Lower lobe of right lung (tissue), 2 donors: Measurements from ENCODE around the gene GHR. TPM values are rescaled to one million over a fixed set of nuclear protein-coding genes. Genes with fewer than 3 reads are reported as not detected.
A peak's percentile ranks its signal among the peaks of the same experiment; 100 is the strongest.

ENCODE experiments used
- ATAC-seq, 2 donors: fragments of 200-7000 bp; cut with Tn5 transposase; one replicate each; pipeline ENCODE4 v1.9.1; 2020 to 2022; ENCODE audit warnings: mild to moderate bottlenecking in 2 of 2, moderate library complexity in 2 of 2
- DNase-seq: peaks from one replicate; pipeline ENCODE4 v3.0.0-alpha.2; 2020
- H3K27ac ChIP-seq: fragments of 200-600 bp; one replicate; pipeline ENCODE4 v1.8.0; 2022
- H3K27me3 ChIP-seq: fragments of 200-600 bp; one replicate; pipeline ENCODE4 v1.8.0; 2022; ENCODE audit warnings: low read depth
- H3K36me3 ChIP-seq: fragments of 200-600 bp; one replicate; pipeline ENCODE4 v1.8.0; 2022; ENCODE audit warnings: mild to moderate bottlenecking
- H3K4me1 ChIP-seq: fragments of 200-600 bp; one replicate; pipeline ENCODE4 v1.8.0; 2022
- H3K4me3 ChIP-seq: fragments of 200-600 bp; one replicate; pipeline ENCODE4 v1.8.0; 2022; ENCODE audit warnings: mild to moderate bottlenecking
- H3K9me3 ChIP-seq: fragments of 200-600 bp; one replicate; pipeline ENCODE4 v1.8.0; 2022
- CTCF ChIP-seq: fragments of 200-600 bp; IDR thresholded peaks from one replicate; pipeline ENCODE4 v1.8.0; 2022; ENCODE audit warnings: antibody characterized with exemption, mild to moderate bottlenecking
- intact Hi-C: fragments of 100-400 bp; cut with DNase I; formaldehyde crosslinking; loops from one replicate; pipeline ENCODE4 v1.11.0; 2022
- total RNA-seq: library from RNA; stranded (reverse); fragmentation: NEBNext Ultra II Directional; extraction: Animal tissue kit (Norgen Biotek cat#: 25700); gene quantifications from one replicate; pipeline ENCODE4 v1.2.1, GENCODE V29; 2021
- donor health status: DM: no; HTN: yes; CAD: no; lungs with severe emphysema.

The GHR gene
- total RNA-seq, 1 donor from 2014 or later, result 5.2 TPM

GRCh38 chr5:42756606-42757601, 333.7 kb downstream of the GHR start, which contains the start of gene CCDC152:
Gene CCDC152, plus strand, starts transcription at chr5:42756818. Its CDS starts 2,304 bp downstream, at chr5:42759122.
- Histone ChIP-seq H3K4me3 (peak within 1 kb of the TSS; percentile 44), H3K9me3 (no peaks in the 10 kb centered on the region), H3K27me3 (peaks cover 3% of the 10 kb centered on the region), H3K4me1 (peaks cover 7% of the 10 kb centered on the region), H3K36me3 (no peaks in the 10 kb centered on the region), H3K27ac (no peak within 1 kb of the TSS)
- no peak for DNase-seq
- no peak for TF ChIP-seq CTCF
- peak; percentile 16 to 51 for ATAC-seq
- intact Hi-C loops, result no loop called here

- H3K27ac ChIP-seq, result no peak overlapping the region
- TF ChIP-seq CTCF, result no peak
- H3K36me3 ChIP-seq, result no peaks in the 10 kb centered on the region
- no peaks in the 10 kb centered on the region for H3K9me3 ChIP-seq
- H3K4me1 ChIP-seq, result peaks cover 7% of the 10 kb centered on the region
- ATAC-seq (no peak), DNase-seq (no peak)
- intact Hi-C loops, result no loop called here
- H3K27me3 ChIP-seq, result peaks cover 3% of the 10 kb centered on the region
- H3K4me3 ChIP-seq, result no peak overlapping the region
Observed at GRCh38 chr5:42759456-42759855, 336.2 kb downstream of the GHR start.

- no peak overlapping the region for H3K4me3 ChIP-seq
- intact Hi-C loops, result no loop called here
- peaks cover 7% of the 10 kb centered on the region for H3K4me1 ChIP-seq
- no peak overlapping the region for H3K27ac ChIP-seq
- no peaks in the 10 kb centered on the region for H3K36me3 ChIP-seq
- H3K9me3 ChIP-seq, result no peaks in the 10 kb centered on the region
- H3K27me3 ChIP-seq, result peaks cover 3% of the 10 kb centered on the region
- DNase-seq, result no peak
- no peak for ATAC-seq
- TF ChIP-seq CTCF, result no peak
Observed at GRCh38 chr5:42760426-42760825, 337.2 kb downstream of the GHR start.

DNA sequence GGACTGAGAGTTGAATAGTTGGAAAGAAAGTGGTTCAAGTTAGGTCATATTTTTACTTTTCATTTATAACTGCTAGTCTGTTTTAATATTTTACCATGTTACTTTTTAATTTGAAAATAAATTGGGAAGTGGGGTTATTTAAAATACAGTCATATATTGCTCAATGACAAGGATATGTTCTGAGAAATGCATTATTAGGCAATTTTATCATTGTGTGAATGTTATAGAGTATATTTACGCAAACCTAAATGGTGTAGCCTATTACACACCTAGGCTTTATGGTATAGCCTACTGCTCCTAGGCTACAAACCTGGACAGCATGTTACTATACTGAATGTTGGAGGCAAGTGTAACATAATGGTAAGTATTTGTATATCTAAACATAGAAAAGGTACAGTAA, 338.6 kb downstream of the GHR start:
- ATAC-seq, result no peak
- intact Hi-C loops, result no loop called here
- Histone ChIP-seq H3K4me3 (no peak overlapping the region), H3K9me3 (no peaks in the 10 kb centered on the region), H3K36me3 (no peaks in the 10 kb centered on the region), H3K4me1 (peaks cover 7% of the 10 kb centered on the region), H3K27me3 (no peaks in the 10 kb centered on the region), H3K27ac (no peak overlapping the region)
- no peak for DNase-seq
- no peak for TF ChIP-seq CTCF

GRCh38 chr5:42767491-42768105, 344.4 kb downstream of the GHR start:
- Histone ChIP-seq H3K27me3 (no peaks in the 10 kb centered on the region), H3K4me3 (no peak overlapping the region), H3K9me3 (no peaks in the 10 kb centered on the region), H3K4me1 (no peaks in the 10 kb centered on the region), H3K27ac (no peak overlapping the region), H3K36me3 (no peaks in the 10 kb centered on the region)
- peak; percentile 50 for TF ChIP-seq CTCF
- peak in 1 of 2 donors; percentile 39 for ATAC-seq
- no peak for DNase-seq
- intact Hi-C loops, result no loop called here
